ENCODE results near the gene NAA40.

DNA sequence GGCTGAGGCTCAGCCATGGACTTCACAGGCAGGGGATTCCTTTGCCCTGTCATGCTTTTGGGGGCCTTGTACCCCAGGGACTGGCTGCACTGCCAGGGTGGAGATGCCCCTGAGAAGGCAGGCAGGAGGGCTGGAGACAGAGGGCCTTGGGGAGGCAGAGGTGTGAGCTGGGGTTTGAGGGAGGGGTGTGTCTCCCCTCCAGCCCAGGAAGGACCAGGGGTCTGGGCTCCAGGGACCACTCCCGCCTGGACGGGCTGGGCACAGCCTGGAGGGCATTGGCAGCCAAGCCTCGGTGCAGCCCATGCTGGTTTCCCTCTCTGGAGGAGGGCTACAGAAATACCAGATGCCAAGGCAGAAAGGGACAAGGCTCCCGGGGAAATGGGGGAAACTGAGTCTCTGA lies 66.9 kb downstream of the NAA40 start:
- TF ChIP-seq EZH2 (IDR thresholded peaks at IDR 0.05) = no peak
- no peak for TF ChIP-seq POLR2AphosphoS5 (IDR thresholded peaks at IDR 0.05; ENCODE audit: borderline replicate concordance, low read depth, low read length)
- TF ChIP-seq FOXP2 (optimal IDR thresholded peaks at IDR 0.05; ENCODE audit: control extremely low read depth, extremely low read length, insufficient read depth) = no peak

Measured in SK-N-MC (cell line).